Measurements from ENCODE around the gene NF2.
A peak's percentile ranks its signal among the peaks of the same experiment; 100 is the strongest.

NF2 gene

DNA sequence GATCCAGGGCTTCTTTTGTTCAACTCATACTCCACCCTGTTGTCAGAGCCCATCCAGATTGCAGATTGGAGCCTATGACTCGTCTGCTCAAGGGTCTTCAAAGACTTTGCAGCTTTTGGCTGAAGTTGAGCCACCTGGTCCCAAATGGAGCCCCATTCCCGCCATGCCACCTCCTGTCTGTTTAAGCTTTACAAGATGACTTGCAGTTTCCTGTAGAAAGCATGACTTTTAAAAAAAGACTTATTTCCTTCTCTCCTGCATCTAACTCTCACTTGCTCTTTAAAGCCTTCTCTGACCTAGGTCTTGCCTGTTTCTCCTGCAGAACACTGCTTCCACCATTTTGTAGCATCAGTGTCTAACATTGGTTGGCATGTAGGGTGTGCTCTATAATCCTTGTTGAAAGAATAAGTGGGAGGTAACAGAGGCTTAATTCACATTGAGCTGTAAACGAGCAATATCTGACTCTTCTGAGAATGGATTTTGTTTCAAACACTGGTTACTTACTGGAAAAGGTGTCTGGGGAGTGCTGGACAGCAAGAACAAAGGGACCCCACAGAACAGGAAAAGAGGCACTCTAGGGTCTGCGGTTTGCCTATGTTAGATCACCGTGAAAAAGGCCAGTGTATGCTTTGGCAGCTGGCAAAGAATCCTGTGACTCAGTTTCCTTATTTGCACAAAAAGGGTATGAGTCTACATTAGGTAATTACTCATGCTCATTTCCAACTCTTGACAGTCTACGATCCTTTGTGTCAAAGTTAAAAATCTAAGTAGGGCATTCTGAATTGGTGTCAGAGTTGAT is 30.3 kb downstream of the NF2 start:
- DNase-seq = no peak

DNA sequence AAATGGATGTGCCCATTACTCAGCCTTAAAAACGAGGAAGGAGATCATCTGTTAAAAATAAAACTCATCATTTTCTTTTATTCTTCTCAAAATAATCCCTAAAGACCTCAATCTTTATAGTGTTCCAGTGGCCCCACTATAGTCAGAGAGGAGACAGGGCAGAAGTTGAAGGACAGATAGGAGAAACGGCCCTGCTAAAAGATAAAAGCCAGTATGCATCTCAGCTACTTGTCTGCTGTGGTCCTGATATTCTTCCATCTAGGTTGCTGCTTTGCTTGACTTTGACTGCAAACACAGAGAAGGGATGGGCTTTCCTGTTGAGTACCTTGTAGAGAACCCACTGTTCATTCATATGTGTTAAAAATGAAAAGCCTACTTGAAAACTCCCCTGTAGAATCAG is 31.4 kb downstream of the NF2 start:
- no peak for DNase-seq

DNA sequence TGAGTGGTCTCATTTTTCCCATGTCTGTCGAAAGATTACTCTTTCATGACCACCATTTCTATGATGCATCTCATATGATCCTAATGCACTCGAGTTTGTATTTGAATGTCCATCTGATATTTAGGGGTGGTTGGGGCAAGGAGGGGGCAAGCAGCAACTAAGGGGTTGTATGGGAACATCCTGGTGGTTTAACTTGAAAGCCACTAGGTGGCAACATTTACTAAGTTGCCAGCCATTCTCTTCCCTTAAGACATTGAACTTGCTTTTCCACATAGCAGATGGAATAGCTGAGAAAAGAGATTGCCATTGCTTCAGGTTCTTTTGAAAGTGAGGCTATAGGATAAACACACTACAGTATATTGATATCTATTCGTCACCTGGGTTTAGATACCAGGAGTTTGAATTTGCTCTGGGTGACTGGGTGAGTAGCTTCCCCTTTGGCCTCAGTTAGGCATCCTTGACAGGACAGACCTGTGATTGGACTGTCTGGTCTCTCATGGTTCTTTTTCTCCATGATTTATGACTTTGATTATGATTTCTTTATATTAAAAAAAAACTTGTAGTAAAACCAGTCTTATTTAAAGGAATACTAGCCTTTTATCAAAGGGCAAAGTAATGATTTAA is 32.4 kb downstream of the NF2 start:
- peak; percentile 30 for DNase-seq

DNA sequence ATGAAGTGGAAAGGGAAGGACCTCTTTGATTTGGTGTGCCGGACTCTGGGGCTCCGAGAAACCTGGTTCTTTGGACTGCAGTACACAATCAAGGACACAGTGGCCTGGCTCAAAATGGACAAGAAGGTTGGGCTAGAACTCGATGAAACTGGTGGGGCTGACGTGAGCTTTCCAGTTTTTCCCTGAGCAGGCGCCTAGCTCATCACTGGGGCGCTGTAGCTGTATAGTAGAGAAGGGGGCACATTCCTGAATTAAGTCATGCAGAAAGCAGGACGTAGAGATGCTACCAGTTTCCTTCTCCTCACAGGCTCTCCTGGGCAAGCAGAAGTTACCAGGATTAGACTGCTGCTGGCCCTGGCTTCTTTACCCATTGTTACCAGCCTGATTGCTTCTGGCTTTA is 33.3 kb downstream of the NF2 start:
- no peak for DNase-seq

- no peak for DNase-seq
These were observed 33.7 kb downstream of the NF2 start for GRCh38 chr22:29637181-29637580.

- no peak for DNase-seq
These were observed 35.2 kb downstream of the NF2 start for GRCh38 chr22:29638678-29639077.

- DNase-seq = no peak
These were observed 35.7 kb downstream of the NF2 start for GRCh38 chr22:29639096-29639495.

- DNase-seq = no peak
These were observed 37.7 kb downstream of the NF2 start for GRCh38 chr22:29641042-29641699.

- peak; percentile 71 for DNase-seq
These were observed 38.4 kb downstream of the NF2 start for GRCh38 chr22:29641700-29642330.

DNA sequence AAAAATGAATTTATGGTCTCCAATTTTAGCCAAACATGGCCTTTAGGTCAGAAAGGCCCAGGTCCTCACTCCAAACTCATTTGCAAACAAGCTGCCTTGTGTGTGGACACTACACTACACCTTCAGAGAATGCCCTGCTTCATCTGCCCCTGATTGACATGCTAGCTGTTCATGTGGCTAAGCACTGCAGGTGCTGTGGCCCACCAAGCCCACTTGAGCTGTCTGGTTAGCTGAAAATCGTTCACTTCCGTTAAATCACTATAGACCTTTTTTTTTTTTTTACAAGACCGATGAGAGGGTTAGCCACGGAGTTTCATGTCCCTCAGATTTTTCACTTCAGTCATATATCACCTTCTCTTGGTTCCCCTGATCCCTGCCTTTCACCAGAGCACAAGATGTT is 39.3 kb downstream of the NF2 start:
- DNase-seq = no peak

DNA sequence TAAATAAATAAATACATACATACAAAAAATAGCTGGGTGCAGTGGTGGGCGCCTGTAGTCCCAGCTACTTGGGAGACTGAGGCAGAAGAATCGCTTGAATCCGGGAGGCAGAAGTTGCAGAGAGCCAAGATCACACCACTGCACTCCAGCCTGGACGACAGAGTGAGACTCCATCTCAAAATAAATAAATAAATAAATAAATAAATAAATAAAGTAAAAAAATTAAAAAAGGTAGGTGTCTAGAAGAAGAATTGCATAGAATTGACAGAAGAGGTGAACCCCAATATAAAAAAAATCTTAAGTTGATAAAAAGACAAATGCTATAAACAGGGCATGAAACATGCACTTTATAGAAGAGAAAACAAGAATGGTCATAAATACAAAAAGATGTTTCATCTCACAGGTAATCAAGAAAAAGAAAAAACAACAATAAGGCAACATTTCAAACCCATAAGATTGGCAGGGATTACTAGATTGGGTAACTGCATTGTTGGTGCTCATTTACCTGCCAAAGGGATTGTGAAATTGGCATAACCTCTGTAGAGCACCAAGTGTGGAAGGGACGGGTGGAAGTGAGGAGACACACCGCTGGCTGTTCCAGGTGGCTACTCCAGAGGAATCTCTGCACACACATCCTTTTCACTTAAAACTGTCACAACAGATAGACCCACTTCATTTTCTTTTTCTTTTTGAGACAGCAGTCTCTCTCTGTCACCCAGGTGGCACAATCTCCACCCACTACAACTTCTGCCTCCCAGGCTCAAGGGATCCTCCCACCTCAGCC is 44.7 kb downstream of the NF2 start:
- no peak for DNase-seq

DNA sequence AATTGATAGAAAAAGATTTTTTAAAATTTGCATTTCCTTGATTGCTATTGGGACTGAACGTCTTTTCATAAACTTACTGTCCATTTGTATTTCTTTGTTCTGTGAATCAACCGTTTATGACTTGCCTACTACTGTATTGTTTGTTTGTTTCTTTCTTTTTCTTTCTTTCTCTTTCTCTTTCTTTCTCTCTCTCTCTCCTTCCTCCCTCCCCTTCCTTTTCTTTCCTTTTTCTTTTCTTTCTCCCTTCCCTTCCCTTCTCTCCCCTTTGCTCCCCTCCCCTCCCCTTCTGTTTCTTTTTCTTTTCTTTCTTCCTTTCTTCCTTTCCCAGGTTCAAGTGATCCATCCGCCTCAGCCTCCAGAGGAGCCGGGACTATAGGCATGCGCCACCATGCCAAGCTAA is 46.9 kb downstream of the NF2 start:
- no peak for DNase-seq

DNA sequence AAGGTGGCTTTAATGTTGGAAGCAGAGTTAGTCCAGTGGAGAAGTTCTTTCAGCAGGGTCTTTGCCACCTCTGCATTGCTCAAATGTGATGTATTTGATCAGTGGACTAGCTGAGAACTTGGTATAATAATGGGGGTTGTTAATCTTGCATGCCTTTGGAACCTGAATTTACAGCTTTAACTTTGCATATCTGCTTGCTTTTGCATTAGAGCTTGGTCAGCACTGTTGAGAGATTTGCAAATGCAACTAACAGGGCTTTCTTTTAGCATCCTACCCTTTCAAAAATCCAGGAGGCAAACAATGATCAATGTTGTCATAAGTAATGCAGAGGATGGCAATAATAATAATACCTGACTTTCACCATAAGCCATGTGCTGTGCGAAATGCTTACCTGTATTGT is 48.2 kb downstream of the NF2 start:
- DNase-seq = no peak

DNA sequence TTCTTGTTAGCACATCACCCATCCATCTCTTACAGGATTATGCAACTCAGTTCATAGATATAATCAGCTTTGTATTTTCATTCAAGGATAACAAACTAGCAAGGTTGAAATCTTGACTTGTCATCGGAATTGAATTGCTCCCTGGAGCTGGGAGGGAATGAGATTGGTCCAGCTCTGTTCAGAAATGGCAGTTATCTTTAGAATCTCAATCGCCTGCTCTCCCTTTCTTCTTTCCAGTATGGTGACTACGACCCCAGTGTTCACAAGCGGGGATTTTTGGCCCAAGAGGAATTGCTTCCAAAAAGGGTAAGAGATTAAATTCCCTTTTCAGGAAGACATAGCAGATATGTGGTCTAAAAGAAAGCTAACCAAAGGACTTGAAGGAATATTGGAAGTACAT is 51.0 kb downstream of the NF2 start:
- DNase-seq = no peak

- no peak for DNase-seq
These were observed 51.4 kb downstream of the NF2 start for GRCh38 chr22:29654882-29655281.

GRCh38 chr22:29658176-29658575 is 54.7 kb downstream of the NF2 start:
- no peak for DNase-seq

GRCh38 chr22:29660021-29660420 is 56.6 kb downstream of the NF2 start:
- no peak for DNase-seq

GRCh38 chr22:29661336-29661735 is 57.9 kb downstream of the NF2 start:
- no peak for DNase-seq

DNA sequence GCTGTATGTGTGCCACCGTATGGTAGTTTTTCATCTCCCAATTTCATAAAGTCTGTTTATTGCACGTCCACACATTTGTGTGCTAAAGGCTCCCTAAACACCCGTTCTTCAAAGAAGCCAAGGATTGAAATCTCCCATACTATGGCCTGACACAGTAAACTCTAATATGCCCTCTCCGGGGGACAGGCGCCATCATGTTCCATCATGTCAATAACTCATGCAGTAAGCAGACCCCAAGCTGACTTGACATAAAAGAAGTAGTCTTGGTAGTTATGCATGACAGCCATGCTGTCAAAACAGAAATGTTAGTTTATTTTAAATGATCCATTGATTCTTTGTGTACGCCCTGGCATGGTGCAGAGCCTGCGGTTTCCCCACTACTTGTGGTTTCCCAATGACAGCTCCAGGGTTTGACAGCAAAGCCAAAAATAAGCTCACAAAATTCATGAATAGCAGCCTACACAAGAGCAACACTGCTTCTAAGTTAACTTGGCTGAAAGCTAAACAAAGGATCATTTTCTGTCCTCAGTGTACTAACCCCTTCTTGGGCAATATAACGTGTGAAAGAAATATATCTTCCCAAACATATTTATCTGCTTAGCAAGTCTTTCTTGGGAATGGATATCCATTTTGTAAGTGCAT is 59.9 kb downstream of the NF2 start:
- DNase-seq = no peak

DNA sequence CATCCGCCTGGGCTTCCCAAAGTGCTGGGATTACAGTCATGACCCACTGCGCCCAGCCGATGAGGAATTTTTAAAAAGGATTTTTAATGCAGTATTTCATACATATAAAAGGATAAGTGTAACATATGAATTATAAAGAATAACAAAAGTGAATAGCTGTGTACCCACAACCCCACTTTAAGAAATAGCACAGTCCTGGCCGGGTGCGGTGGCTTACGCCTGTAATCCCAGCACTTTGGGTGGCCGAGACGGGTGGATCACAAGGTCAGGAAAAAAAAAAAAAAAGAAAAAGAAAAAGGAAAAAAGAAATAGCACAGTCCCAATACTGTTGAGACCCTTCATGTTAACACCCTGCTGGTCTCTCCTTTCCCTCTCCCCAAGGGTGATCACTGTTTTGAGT is 62.1 kb downstream of the NF2 start:
- no peak for DNase-seq

DNA sequence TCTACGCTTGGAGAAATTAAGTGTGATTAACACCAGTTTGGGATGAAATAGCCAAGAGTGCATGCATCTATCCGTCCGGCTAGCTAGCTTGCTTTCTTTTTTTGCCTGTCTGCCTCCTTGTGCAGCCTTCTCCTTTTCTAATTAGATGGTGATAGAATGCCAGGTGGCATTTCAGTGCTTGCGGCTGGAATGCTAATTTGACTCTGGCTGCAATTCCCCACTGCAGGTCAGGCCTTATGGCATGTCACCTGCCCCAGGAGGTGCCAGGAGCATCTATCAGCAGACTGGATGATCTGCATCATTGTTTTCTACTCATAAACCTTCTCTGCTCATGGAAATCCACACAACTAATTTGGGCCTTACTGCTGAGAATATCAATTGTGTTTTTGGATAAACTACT is 65.2 kb downstream of the NF2 start:
- no peak for DNase-seq

GRCh38 chr22:29670626-29671025 is 67.2 kb downstream of the NF2 start:
- no peak for DNase-seq

Measured in activated CD4-positive, alpha-beta T cell treated with anti-CD3 and anti-CD28 coated beads, Interleukin-2, Interleukin-6, amounts not matched to agents 100 ng/mL and 50 ng/mL, durations not matched to agents 16 hours and 8 hours (primary cell).